ENCODE measurements around the gene TNS1. TPM values are rescaled to one million over a fixed set of nuclear protein-coding genes. Genes with fewer than 3 reads are reported as not detected.

The TNS1 gene
- total RNA-seq, 1 donor from 2014 or later = 227 TPM

DNA sequence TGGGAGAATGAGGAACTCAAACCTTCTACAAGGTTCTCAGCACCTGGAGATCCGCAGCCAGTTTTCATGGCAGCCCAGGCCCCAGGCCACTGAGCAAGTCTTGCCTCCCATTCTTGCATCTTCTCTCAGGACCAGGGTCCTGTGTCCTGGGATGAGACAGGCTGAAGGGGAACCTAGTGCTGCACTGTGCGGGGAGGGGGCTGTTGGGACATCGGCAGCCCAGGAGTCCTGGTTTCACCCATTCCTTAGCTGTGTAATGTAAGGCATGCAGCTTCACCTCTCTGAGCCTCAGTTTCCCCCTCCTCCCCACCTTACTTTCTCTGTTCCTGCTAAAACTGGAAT lies 43.9 kb downstream of the TNS1 start:
- no peak overlapping the region for H3K4me3 Mint-ChIP-seq (ENCODE audit: unreplicated experiment)
- peaks cover 8% of the 10 kb centered on the region for H3K36me3 Mint-ChIP-seq (ENCODE audit: low read depth)
- peaks cover 66% of the 10 kb centered on the region for H3K4me1 Mint-ChIP-seq (ENCODE audit: low read depth)
- no peaks in the 10 kb centered on the region for H3K9me3 Mint-ChIP-seq (ENCODE audit: low read depth)
- no peak for DNase-seq (ENCODE audit: low spot score)
- no peak overlapping the region for H3K27ac Mint-ChIP-seq (ENCODE audit: unreplicated experiment)
- H3K27me3 Mint-ChIP-seq (ENCODE audit: low read depth) = no peaks in the 10 kb centered on the region
- TF ChIP-seq, protein P1, sequence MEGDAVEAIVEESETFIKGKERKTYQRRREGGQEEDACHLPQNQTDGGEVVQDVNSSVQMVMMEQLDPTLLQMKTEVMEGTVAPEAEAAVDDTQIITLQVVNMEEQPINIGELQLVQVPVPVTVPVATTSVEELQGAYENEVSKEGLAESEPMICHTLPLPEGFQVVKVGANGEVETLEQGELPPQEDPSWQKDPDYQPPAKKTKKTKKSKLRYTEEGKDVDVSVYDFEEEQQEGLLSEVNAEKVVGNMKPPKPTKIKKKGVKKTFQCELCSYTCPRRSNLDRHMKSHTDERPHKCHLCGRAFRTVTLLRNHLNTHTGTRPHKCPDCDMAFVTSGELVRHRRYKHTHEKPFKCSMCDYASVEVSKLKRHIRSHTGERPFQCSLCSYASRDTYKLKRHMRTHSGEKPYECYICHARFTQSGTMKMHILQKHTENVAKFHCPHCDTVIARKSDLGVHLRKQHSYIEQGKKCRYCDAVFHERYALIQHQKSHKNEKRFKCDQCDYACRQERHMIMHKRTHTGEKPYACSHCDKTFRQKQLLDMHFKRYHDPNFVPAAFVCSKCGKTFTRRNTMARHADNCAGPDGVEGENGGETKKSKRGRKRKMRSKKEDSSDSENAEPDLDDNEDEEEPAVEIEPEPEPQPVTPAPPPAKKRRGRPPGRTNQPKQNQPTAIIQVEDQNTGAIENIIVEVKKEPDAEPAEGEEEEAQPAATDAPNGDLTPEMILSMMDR (IDR thresholded peaks at IDR 0.05) = no peak

GRCh38 chr2:217958206-217958883 lies 44.5 kb downstream of the TNS1 start:
- no peak for DNase-seq (ENCODE audit: low spot score)
- Mint-ChIP-seq H3K9me3 (ENCODE audit: low read depth) (no peaks in the 10 kb centered on the region), H3K27ac (ENCODE audit: unreplicated experiment) (no peak overlapping the region), H3K4me3 (ENCODE audit: unreplicated experiment) (no peak overlapping the region), H3K27me3 (ENCODE audit: low read depth) (no peaks in the 10 kb centered on the region), H3K4me1 (ENCODE audit: low read depth) (peaks cover 67% of the 10 kb centered on the region), H3K36me3 (ENCODE audit: low read depth) (peaks cover 8% of the 10 kb centered on the region)
- TF ChIP-seq, protein P1 (IDR thresholded peaks at IDR 0.05) = no peak

- no peak for DNase-seq (ENCODE audit: low spot score)
- Mint-ChIP-seq H3K4me3 (ENCODE audit: unreplicated experiment) (no peak overlapping the region), H3K27me3 (ENCODE audit: low read depth) (no peaks in the 10 kb centered on the region), H3K9me3 (ENCODE audit: low read depth) (no peaks in the 10 kb centered on the region), H3K27ac (ENCODE audit: unreplicated experiment) (peak overlapping the region; percentile 69), H3K4me1 (ENCODE audit: low read depth) (peaks cover 73% of the 10 kb centered on the region), H3K36me3 (ENCODE audit: low read depth) (peaks cover 7% of the 10 kb centered on the region)
- TF ChIP-seq, protein P1 (IDR thresholded peaks at IDR 0.05) = no peak
These were observed 46.0 kb downstream of the TNS1 start for GRCh38 chr2:217956586-217957457.

DNA sequence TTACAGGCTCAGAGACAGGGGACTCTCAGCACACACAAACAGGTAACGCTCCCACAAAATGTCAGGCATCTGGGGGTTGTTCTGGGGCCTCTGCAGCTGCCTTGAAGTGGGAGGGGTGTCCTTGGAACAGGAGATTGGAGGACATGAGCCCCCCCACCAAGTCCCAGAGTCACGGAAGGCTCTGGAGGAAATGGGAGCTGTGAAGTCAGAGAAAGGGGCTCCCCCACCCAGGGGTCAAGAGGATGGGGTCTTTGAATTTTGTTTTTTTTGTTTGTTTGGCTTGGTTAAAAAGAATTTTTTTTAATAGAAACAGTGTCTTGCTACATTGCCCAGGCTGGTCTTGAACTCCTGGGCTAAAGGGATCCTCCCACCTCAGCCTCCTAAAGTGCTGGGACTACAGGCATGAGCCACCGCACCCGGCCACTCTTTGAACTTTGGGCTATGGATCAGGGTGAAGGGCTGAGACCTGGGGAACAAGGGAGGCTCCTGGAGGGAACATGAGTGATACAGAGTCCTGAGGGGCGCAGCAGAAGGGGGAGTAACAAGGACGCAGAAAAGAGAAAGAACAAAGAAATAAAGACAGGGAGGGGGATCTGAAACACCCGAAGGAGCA lies 46.8 kb downstream of the TNS1 start:
- Mint-ChIP-seq H3K9me3 (ENCODE audit: low read depth) (no peaks in the 10 kb centered on the region), H3K4me1 (ENCODE audit: low read depth) (peaks cover 74% of the 10 kb centered on the region), H3K36me3 (ENCODE audit: low read depth) (peaks cover 7% of the 10 kb centered on the region), H3K27me3 (ENCODE audit: low read depth) (no peaks in the 10 kb centered on the region), H3K27ac (ENCODE audit: unreplicated experiment) (peak overlapping the region; percentile 39), H3K4me3 (ENCODE audit: unreplicated experiment) (no peak overlapping the region)
- TF ChIP-seq, protein P1 (IDR thresholded peaks at IDR 0.05) = no peak
- DNase-seq (ENCODE audit: low spot score) = no peak
